Eye (tissue), 1 donor: ENCODE results near the gene CD48.

Experiments
- DNase-seq: peaks from one replicate; pipeline ENCODE4 v3.0.0-alpha.2; 2015

Gene CD48, protein sequence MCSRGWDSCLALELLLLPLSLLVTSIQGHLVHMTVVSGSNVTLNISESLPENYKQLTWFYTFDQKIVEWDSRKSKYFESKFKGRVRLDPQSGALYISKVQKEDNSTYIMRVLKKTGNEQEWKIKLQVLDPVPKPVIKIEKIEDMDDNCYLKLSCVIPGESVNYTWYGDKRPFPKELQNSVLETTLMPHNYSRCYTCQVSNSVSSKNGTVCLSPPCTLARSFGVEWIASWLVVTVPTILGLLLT

DNA sequence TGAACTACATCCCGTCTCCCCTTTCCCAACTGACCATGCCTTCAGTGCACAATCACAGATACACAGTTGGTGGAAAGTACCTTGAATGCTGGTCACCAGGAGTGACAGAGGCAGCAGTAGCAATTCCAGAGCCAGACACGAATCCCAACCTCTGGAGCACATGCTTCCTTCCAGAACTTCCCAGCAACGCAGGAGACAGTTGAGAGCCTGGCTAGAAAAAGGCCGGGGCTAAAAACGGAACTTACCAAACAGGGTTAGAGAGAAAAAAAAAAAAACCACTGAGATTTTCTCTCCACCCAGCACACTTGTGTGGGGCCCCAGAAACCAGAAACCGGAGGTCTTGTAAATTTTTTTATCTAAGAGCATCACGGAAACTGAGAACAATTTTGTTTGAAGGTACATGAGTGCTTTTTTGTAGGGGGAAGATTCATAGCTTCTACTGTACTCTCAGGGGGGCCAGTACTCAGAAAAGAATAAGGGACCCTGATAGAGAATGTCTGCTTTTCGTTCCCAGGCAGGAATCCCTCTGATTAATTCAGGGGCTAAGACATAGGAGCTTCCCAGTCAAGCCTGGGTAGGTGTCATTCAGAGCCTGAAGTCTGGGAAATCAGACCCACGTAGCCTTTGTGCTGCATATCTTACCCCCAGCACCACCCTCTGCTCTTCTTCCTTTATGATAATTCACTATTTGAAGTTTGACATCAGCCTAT lies at the start of gene CD48:
Gene CD48, minus strand, starts transcription at position 221 of the 710 bp plus-strand sequence. Its CDS starts 59 bp downstream, at position 162.
- DNase-seq = no peak

DNA sequence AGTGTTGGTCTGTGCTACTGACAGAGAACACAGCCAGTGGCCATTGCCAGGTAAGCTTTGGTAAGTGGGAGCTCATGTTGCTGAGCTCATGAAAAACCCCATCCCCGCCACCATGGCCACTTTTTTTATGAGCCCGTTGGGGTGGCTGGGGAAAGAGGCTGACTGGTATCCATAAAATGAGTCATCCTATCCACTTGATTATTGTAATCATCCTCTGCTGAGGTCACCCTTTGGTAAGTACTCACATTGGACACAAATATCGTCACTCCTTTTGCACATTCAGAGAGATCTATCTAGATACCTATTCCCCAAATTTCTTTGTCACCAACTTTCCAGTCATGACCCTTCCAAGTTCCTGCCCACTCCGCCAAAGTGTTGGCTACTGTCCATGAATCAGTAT lies 49.4 kb upstream of the CD48 start:
- no peak for DNase-seq

DNA sequence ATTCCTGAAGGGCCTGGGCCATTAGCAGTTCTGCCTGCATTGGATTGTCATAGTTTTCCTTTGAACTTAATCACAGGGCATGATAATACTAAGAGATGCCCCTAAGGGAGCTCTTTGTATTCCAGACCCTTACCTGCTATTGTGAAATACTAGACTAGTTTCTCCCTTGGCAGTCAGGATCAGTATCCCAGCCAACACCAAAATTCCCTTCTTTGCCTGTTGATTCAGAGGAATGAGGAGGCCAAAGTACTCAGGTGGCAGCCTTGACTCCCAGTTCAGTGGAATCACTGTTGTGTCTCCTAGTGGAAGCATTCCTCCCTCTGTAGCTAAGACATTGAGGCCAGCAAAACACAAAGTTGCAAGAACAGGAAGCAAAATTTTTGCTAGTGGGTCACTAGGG lies 48.1 kb upstream of the CD48 start:
- DNase-seq = no peak

- no peak for DNase-seq
Measured at GRCh38 chr1:160758521-160758920, 46.9 kb upstream of the CD48 start.

- DNase-seq = no peak
Measured at GRCh38 chr1:160756849-160757201, 45.2 kb upstream of the CD48 start.

- no peak for DNase-seq
Measured at GRCh38 chr1:160755911-160756848, 44.6 kb upstream of the CD48 start.

- no peak for DNase-seq
Measured at GRCh38 chr1:160755461-160755860, 43.8 kb upstream of the CD48 start.

GRCh38 chr1:160753594-160753993 lies 42.0 kb upstream of the CD48 start:
- no peak for DNase-seq

GRCh38 chr1:160752924-160753323 lies 41.3 kb upstream of the CD48 start:
- no peak for DNase-seq

GRCh38 chr1:160752406-160752805 lies 40.8 kb upstream of the CD48 start:
- DNase-seq = no peak

- DNase-seq = no peak
Measured at GRCh38 chr1:160750608-160751007, 39.0 kb upstream of the CD48 start.

GRCh38 chr1:160748878-160749269 lies 37.3 kb upstream of the CD48 start:
- no peak for DNase-seq

GRCh38 chr1:160748181-160748877 lies 36.7 kb upstream of the CD48 start:
- DNase-seq = no peak

- no peak for DNase-seq
Measured at GRCh38 chr1:160747717-160748116, 36.1 kb upstream of the CD48 start.

DNA sequence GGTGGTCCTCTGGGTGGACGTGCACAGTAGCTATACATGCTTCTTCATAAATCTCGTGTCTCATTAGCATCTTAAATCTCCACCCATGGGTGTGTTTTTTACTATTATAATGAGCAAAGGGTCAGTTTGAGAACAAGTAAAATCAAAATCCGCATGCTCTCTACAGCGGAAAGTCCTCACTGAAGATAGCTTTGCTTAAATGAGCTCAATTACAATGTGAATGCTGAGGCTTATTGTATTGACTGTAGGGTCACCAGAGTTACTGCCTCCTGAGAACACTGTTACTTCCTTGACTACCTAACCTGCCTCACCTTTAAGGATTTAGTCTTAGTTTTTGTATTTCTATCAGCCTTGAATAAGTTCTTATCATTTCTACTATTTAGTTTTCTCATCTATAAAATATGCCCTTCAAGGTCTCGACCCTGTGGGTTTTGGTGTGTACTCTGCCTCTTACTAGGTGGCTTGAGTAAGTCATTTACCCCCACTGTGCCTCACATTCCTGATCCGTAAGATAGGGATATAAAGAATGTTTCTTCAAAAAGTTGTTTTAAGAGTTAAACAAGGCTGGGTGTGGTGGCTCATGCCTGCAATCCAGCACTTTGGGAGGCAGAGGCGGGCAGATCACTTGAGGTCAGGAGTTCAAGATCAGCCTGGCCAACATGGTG lies 35.3 kb upstream of the CD48 start:
- DNase-seq = no peak

DNA sequence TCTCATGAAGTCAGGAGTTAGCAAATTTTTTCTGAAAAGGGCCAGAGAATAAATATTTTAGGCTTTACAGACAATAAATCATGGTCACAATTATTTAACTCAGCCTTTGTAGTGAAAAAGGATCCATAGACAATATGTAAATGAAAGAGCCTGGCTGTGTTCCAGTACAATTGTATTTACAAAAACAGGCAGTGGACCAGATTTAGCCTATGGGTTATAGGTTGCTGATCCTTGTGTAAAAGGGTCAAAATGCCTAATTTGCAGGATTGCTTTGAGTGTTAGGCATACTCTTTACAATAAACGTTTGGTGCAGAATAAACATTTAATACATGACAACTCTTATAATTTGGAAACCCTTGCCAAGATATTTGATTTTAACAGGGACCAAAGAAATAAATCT lies 33.9 kb upstream of the CD48 start:
- DNase-seq = no peak

GRCh38 chr1:160744852-160745520 lies 33.4 kb upstream of the CD48 start:
- no peak for DNase-seq

DNA sequence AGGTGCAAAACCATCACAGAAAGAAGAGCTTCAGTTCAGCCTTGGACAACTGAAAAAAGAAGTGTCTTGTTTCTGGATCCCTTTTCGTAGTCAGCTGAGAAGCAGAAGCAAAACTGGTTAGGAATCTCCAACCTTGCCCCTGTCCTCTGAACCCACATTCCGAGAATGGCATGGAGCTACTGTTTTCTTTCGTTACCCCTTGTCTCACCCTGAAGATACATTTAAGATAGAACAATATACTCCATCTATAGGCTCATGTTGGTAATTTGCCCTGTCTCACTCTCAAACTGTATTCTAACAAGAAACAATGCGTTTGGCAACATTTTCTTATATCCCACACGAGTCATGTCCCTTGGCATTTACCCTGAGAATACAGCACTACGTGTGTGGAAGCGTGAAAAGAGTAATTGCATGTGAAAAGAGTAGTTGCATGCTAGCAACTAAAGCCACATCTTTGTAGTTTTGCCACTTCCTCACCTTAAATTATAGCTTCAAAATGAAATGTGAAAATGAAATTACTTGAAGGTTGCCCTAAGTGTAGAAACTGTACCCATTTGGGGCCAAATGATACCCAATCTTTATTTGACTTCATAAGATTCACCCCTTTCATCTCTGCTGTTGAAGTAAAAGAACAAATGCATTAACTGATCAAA lies 32.7 kb upstream of the CD48 start:
- no peak for DNase-seq

DNA sequence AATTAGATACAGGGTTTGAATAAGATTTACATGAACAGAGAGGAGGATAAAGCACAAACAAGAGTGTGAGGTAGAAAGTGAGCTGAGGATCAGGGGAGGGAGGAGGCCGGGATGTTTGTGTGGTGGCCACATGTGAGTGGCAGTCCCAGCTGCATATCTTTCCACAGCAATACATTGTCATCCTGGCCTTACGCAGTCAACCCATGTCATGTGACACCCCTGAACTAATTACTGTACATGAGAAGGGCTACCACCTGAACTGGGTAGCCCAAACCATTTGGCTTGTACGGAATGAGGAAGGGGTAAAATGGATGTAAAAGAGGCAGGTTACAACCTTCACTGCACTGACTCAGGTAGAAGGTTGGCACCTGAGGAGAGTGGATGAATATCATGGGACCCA lies 31.6 kb upstream of the CD48 start:
- DNase-seq = no peak

DNA sequence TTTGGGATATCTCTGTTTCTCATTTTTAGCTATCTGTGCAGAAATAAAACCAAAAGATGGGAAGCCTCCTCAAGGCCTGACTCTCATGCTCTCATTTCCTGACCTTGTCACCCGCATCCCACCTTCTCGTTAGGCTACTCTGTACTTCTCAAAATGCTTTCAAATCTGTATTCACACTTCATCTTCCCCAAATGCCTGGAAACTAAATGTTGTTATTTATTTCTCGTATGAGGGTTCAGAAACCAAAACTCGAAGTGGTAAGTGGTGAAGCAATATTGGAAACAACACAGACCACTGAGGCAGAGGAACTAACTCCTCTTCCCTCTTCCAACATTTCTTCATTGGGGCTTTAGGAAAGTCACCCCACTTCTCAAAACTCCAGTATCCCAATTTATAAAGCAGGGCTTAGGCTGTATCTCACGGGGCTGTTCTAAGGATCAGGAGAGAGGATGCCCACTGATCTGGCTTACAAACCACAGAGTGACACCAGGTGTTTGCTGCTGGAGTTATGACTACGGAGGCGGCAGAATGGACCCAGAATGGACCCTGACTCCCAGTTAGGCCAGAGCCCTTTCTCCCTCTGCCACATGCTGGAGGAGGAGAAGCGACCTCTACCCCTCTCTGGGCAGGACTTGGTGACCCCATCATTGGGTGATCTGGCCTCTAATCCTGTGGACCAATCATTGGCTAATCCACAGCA lies 31.0 kb upstream of the CD48 start:
- DNase-seq = no peak
